Measurements from ENCODE around the gene ZNF300. TPM values are rescaled to one million over a fixed set of nuclear protein-coding genes. Genes with fewer than 3 reads are reported as not detected.

ZNF300 gene
- total RNA-seq, result 1 to 10 TPM; 1.7 to 3.1 (median 2.4) TPM

GRCh38 chr5:150904479-150905311 lies at the start of gene ZNF300:
Gene ZNF300, minus strand, starts transcription at chr5:150904980. Its CDS starts 1,825 bp downstream, at chr5:150903155.
- peak within 1 kb of the TSS; percentile 47 to 69 (median 68) for H3K27ac ChIP-seq (replicated peaks in 1 of 4)
- intact Hi-C loops (cut with DNase I), result loop anchor here (2.0 kb wide), 1 partner anchor 42 kb away; no protein-coding TSS in a partner anchor
- peaks cover 4 to 69% (median 48%) of the 10 kb centered on the region in 4 donors for H3K9me3 ChIP-seq
- peaks cover 0 to 12% (median 5%) of the 10 kb centered on the region in 4 donors for H3K4me1 ChIP-seq
- peak; percentile 92 for DNase-seq (ENCODE audit: extremely low spot score)
- TF ChIP-seq POLR2AphosphoS5 (IDR thresholded peaks at IDR 0.05) (peak; percentile 62 to 74), EP300 (IDR thresholded peaks at IDR 0.05) (no peak)
- peak within 1 kb of the TSS; percentile 52 to 63 (median 58) for H3K4me3 ChIP-seq
- WGBS, result 10% methylated on average over 23 of the region's 36 CpGs
- H3K27me3 ChIP-seq, result no peaks in the 10 kb centered on the region
- H3K36me3 ChIP-seq, result peaks cover 5 to 28% (median 8%) of the 10 kb centered on the region in 4 donors

GRCh38 chr5:150948539-150948938 lies 43.8 kb upstream of the ZNF300 start:
- H3K9me3 ChIP-seq, result peaks cover 0 to 97% (median 77%) of the 10 kb centered on the region in 4 donors
- H3K27me3 ChIP-seq, result no peaks in the 10 kb centered on the region
- intact Hi-C loops (cut with DNase I), result no loop called here
- no peak overlapping the region for H3K27ac ChIP-seq (replicated peaks in 1 of 4)
- TF ChIP-seq POLR2AphosphoS5 (IDR thresholded peaks at IDR 0.05) (no peak), CTCF (IDR thresholded peaks at IDR 0.05) (no peak), POLR2A (IDR thresholded peaks at IDR 0.05; ENCODE audit: low read depth) (no peak), EP300 (IDR thresholded peaks at IDR 0.05) (no peak)
- DNase-seq (ENCODE audit: extremely low spot score), result no peak
- peaks cover 0 to 7% (median 3%) of the 10 kb centered on the region in 4 donors for H3K36me3 ChIP-seq
- peaks cover 0 to 11% (median 0%) of the 10 kb centered on the region in 4 donors for H3K4me1 ChIP-seq
- no peak overlapping the region for H3K4me3 ChIP-seq
- 53% methylated on average over 2 of the region's 2 CpGs for WGBS

GRCh38 chr5:150946351-150946905 lies 41.6 kb upstream of the ZNF300 start:
- H3K4me1 ChIP-seq, result peaks cover 0 to 11% (median 0%) of the 10 kb centered on the region in 4 donors
- peaks cover 0 to 98% (median 72%) of the 10 kb centered on the region in 4 donors for H3K9me3 ChIP-seq
- no peaks in the 10 kb centered on the region for H3K27me3 ChIP-seq
- H3K27ac ChIP-seq (replicated peaks in 1 of 4), result peak overlapping the region; percentile 75 to 86 (median 82)
- TF ChIP-seq CTCF (IDR thresholded peaks at IDR 0.05) (no peak), POLR2AphosphoS5 (IDR thresholded peaks at IDR 0.05) (peak; percentile 69 to 75)
- peaks cover 12 to 27% (median 19%) of the 10 kb centered on the region in 4 donors for H3K36me3 ChIP-seq
- intact Hi-C loops (cut with DNase I), result loop anchor here (2.0 kb wide), 1 partner anchor 42 kb away; the partner anchor contains the start of gene ZNF300
- H3K4me3 ChIP-seq, result peak overlapping the region; percentile 66 to 74 (median 66)
- 12% methylated on average over 29 of the region's 34 CpGs for WGBS
- peak; percentile 94 for DNase-seq (ENCODE audit: extremely low spot score)

GRCh38 chr5:150945947-150946346 lies 41.2 kb upstream of the ZNF300 start:
- peak overlapping the region; percentile 75 to 86 (median 82) for H3K27ac ChIP-seq (replicated peaks in 1 of 4)
- intact Hi-C loops (cut with DNase I), result loop anchor here (2.0 kb wide), 1 partner anchor 41 kb away; the partner anchor contains the start of gene ZNF300
- H3K4me1 ChIP-seq, result peaks cover 0 to 11% (median 0%) of the 10 kb centered on the region in 4 donors
- DNase-seq (ENCODE audit: extremely low spot score), result no peak
- peak overlapping the region; percentile 66 to 74 (median 66) for H3K4me3 ChIP-seq
- WGBS, result 36% methylated on average over 5 of the region's 5 CpGs
- no peaks in the 10 kb centered on the region for H3K27me3 ChIP-seq
- H3K36me3 ChIP-seq, result peaks cover 17 to 32% (median 24%) of the 10 kb centered on the region in 4 donors
- TF ChIP-seq CTCF (IDR thresholded peaks at IDR 0.05), result no peak
- no peak for TF ChIP-seq EP300 (IDR thresholded peaks at IDR 0.05)
- TF ChIP-seq POLR2A (IDR thresholded peaks at IDR 0.05; ENCODE audit: low read depth), result no peak
- no peak for TF ChIP-seq POLR2AphosphoS5 (IDR thresholded peaks at IDR 0.05)
- peaks cover 0 to 98% (median 71%) of the 10 kb centered on the region in 4 donors for H3K9me3 ChIP-seq

- peak overlapping the region in 2 of 4 donors; percentile 75 to 86 for H3K27ac ChIP-seq (replicated peaks in 1 of 4)
- intact Hi-C loops (cut with DNase I), result no loop called here
- H3K27me3 ChIP-seq, result no peaks in the 10 kb centered on the region
- DNase-seq (ENCODE audit: extremely low spot score), result no peak
- peaks cover 0 to 11% (median 0%) of the 10 kb centered on the region in 4 donors for H3K4me1 ChIP-seq
- H3K9me3 ChIP-seq, result peaks cover 0 to 98% (median 69%) of the 10 kb centered on the region in 4 donors
- no peak for TF ChIP-seq EP300 (IDR thresholded peaks at IDR 0.05)
- TF ChIP-seq CTCF (IDR thresholded peaks at IDR 0.05), result no peak
- no peak for TF ChIP-seq POLR2AphosphoS5 (IDR thresholded peaks at IDR 0.05)
- TF ChIP-seq POLR2A (IDR thresholded peaks at IDR 0.05; ENCODE audit: low read depth), result no peak
- H3K36me3 ChIP-seq, result peaks cover 21 to 37% (median 28%) of the 10 kb centered on the region in 4 donors
- H3K4me3 ChIP-seq, result peak overlapping the region; percentile 66 to 74 (median 66)
- WGBS, result 80% methylated on average over 1 of the region's 1 CpG
Measured at GRCh38 chr5:150945486-150945885, 40.7 kb upstream of the ZNF300 start.
